Hematopoietic multipotent progenitor cell treated with erythropoietin and hydrocortisone succinate and interleukin-3 and kit ligand, for 8 days (in vitro differentiated cells): Measurements from ENCODE around the gene HDAC11.
"Not testable (repeated sequence)": the region's sequence is repeated elsewhere in the genome, so short reads cannot be mapped to it uniquely, and the experiment has no call there.

ENCODE experiments used
- DNase-seq: peaks from one replicate; pipeline ENCODE4 v3.0.0-alpha.2; 2015

Gene HDAC11

DNA sequence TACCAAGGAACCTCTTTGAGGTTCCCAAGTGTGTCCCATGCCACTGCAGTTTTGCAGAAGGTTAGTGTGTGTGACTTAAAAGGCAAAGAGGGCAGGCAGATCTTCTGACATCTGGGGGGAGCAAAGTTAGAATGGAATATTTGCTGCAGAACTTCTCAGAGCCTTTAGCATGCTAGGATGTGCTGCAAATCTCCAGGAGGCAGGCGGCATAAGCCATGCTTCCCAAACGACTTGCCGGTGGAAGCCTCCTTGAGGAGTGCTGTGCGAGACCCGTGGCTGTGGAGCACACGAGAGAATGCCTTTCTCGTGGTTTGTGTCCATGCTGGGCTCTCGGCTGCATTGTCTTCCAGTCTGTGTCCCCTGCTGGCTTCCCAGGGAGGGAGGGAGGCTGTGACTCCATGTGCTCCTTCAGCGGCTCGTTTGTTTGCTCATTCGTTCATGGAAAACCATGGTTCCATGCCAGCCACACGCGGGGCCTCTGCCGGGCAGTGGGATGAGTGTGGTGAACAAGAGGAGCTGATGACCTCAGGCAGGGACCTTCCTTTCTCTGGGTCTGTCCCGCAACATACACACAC, 13.8 kb downstream of the HDAC11 start:
- DNase-seq = no peak

DNA sequence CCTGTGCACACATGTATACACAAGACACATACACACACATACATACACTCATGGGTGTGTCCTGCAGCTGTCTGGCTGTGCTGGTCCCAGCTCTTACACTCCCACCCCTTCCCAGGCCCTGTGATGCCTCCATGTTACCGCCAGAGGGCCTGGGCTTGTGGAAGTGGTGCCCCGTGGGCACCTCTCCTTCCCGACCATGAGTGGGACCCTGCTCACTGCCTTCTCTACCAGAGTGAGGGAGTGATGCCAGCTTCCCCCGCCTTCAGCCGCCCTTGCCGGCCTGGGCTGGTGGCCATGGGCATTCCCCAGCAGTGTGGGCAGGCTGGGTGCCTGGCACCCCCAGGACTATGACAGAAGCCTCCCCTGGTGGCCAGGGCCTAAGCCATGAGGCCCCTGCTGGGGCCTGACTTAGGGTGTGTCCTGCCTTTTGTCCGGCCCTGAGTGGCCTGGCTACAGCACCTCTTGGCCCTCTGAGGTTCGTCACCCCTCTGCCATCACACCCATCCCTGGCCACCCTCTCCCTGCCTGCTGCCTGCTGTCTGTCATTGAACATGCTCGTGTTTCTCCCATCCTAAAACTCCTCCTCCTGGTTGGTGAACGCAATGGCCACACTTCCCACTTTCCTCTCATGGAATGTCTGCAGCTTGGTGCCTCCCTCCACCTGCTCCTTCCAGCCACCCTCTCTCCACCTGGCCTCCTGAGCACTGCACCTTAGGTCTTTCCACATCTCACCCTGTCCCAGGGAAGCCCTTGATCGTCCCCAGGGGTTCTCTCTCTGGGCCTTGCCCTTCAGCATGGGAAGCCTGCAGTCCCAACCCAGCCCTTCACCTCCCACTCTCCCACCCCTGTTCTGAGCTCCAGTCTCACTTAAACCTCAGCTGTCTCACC, 14.6 kb downstream of the HDAC11 start:
- DNase-seq = peak; percentile 62

DNA sequence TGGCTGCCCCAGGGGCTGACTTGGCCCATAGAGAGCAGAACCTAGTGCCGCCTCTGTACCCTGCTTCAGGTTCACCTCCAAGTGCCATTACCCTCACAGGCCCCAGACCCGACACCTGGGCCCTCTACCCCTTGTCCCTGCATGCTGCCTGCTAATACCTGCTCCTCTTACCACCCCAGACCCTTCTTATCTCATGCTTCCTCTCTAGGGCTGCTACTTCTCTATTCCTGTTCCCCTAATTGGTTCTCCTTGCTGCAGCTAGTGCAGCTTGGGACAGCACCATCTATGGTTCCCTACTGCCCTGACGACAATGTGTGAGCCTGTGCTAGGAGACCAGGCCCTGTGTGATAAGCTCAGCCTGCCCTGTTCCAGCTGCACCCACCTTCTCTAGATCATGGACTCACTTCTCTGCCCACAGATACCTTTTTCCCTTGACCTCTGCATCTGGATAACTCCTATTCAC, 15.3 kb downstream of the HDAC11 start:
- DNase-seq = peak; percentile 21

DNA sequence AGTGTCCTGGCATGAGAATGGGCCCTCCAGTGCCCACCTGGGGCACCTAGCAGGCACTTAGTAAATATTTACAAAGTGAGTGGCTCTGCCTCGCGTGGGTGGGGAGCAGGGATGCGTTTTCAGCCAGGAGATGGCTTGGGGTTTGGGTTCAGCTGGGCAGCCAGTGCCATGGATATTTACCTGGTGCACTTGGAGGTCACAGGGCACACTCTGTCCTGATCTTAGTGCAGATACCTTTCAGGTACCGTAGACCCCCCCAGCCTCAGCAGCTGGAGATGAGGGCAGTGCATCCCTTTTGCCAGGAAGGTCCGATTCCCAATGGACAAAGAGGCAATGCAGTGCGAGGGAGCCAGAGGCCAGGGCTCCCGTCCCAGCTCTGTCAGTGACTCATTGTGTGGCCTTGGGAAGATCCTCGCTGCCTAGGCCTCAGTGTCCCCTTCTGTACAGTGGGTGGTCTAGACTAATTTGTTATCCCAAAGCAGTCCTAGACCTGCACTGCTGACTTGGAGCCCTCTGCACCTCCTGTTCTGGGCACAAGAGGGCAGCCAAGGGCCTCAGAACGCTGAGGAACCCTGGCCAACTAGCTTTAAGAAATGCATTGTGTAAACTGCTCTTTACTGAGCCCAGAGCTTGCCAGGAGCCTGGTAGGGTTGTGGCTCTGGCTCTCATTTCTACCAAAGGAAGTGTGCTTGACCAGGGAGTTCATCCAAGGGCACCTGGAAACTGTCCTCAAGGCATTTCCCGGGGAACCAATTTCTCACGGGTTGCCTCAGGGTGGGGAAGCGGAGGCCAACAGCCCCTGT, 16.0 kb downstream of the HDAC11 start:
- peak; percentile 84 for DNase-seq

DNA sequence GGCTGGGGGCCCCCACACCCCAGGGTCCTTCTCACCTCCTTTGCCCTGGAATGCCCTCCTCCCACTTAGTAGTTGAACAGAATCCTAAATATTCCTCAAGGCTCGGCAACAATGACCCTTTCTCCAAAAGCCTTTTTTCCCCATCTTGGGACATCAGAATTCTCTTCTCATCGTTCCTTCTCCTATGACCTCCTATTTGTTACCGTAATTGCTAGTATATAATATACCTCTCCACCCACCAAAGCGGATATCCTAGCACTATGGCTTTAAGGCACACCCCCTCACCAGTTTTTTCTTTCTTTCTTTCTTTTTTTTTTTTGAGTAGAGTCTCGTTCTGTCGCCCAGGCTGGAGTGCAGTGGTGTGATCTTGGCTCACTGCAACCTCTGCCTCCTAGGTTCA, 16.8 kb downstream of the HDAC11 start:
- no peak for DNase-seq

DNA sequence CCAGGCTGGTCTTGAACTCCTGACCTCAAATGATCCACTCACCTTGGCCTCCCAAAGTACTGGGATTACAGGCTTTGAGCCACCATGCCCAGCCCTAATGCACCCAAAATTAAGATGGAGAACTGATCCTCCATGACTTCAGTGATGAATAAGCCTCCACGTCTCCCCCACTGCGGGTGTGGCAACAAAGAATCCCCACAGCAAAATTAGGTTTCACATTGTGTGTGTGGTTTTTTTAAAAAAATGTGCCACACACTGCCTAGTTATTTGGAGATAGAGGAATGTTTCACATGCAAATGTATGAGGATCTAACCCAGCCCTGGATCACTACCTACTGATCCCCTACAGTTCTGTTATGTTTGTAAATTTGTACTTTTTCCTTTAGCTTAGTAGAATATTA, 17.3 kb downstream of the HDAC11 start:
- no peak for DNase-seq

DNA sequence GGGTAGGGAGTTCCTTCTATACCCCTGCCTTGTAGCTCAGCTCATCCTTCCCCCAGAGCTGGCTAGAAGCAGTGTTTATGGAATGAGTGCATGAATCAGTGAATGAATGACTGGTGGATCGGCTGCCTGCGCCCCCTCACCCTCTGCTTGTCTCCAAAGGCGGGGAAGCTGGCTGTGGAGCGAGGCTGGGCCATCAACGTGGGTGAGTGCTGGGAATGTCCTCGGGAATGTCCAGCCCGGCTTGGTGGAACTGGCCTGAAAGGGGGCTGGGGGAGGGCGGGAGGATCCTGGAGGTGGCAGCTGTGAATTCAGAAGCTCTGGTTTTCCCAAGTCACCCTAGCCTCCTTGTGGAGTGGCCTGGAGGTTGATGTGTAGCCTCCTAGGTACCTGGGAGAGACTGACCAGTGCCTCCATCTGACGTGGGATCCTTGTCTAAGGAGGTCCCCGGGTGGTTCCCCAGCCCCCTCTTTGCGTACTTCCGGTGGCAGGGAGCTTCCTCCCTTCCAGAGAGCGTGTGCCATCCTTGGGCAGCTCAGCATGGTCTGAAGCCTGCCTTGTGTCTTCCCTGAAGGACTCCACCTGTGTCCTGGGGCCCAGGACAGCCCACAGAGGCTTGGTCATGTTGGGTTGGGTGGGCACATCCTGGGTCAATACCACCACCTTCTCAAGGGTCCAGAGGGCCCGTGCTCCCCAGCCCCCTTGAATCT, 18.4 kb downstream of the HDAC11 start:
- DNase-seq = no peak

DNA sequence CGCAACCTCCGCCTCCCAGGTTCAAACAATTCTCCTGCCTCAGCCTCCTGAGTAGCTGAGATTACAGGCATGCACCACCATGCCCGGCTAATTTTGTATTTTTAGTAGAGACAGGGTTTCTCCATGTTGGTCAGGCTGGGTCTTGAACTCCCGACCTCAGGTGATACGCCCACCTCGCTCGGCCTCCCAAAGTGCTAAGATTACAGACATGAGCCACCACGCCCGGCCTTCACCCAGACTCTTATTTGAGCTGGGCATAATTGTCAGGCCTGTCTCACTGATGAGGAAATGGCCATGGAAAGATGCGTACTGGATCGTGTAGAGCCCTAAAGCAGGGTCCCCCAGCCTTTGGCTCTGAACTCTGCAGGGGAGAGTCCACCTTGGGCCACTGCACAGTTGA, 19.1 kb downstream of the HDAC11 start:
- not testable (repeated sequence) for DNase-seq

DNA sequence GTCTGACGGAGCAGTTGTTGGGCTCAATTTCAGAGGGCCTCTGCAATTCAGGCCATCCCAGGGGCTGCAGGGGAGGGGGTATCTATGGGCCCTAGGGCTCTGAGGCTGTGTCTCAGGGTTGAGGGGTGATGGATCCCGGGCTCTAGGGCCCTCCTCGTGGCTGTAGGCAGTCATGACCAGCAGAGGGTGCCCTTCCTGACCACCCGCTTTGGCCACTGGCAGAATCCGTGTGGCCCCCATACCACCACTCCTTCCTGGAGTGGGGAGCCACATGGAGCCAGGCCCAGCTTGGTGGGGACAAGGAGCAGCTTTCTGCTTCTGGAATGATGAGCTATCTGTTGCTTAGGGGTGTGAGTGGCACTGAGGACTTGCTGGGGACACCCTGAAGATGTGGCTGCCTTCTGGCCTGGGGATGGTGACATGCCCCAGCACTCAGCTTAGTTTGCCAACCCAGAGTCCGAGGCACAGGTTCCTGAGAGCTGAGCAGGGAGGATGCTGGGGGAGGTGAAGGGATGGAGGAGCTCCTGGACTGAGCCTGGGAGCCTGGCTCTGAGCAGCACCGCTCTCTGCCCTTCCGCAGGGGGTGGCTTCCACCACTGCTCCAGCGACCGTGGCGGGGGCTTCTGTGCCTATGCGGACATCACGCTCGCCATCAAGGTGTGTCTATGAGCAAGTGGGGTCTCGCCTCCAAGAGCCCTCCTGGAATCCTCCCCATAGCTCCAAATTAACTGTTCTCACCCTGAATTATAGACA, 20.2 kb downstream of the HDAC11 start:
- no peak for DNase-seq

DNA sequence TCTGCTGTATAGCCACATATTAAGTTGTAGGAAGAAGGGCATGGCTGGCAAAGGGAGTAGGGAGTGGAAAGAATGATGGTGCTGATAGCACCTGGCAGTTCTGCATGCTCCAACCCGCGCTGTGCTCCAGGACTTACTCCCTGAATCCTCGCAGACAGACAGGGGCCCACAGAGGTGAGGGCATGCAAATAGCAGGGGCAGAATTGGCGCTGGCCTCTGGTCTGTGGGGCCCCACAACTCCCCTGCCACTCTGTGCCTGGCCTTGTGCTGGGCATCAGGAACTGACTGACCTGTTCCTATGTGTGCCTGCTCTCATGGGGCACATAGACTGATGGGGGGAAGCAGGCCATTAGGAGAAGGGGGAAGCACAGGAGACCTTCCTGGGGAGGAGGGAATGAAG, 20.9 kb downstream of the HDAC11 start:
- DNase-seq = no peak

DNA sequence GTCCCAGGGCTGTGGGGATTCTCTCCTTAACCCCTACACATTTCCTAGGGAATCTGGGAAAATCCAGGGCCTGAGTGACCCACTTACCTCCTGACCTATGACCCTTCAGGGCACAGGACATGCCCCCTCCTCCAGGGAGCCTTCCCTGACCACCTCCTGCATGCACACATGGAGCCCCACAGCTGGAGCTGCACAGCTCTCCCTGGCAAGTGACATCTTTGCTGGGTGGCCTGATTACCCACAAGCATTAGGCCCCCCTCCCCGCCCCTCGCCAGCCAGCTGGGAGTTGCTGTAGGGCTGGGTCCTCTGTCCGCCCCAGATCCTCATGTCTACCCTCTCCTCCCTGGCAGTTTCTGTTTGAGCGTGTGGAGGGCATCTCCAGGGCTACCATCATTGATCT, 21.4 kb downstream of the HDAC11 start:
- DNase-seq = no peak

DNA sequence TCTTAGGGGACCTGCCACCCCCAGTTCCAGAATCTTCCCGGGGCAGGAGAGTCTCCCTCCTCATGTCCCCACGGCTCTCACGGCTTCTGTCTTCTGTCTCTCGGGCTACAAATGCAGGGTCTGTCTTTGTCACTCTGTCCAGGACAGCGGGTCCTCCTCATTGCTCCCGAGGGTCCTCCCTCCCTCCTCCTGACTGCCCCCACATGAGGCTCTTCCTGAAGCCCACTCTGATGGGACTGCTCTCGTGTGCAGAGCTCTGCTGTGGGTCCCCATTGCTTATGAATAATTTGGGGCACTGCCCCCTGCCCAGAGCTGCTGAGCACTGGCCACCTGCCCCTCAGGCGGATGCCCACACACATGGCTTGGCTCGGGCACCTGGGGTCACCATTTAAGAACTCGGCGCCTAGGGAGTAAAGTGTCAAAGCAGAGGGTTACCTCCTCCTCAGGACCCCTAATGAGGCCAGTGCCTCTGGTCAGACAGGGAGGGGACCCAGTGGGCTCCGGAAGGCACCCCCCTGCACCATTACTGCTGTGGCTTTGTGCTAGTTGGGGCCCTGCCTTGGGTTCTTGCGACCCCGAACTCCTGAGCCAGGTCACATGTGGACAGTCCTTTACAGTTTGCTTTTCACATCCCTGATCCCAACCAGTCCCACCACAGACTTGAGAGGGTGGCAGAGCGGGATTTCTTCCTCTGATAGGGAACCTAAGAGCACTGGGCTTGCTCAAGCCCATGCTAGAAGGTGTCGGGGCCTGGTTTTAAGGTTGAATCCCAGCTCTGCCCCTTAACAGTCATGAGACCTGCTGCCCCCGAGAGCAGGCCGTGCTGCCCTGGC, 22.1 kb downstream of the HDAC11 start:
- DNase-seq = no peak

DNA sequence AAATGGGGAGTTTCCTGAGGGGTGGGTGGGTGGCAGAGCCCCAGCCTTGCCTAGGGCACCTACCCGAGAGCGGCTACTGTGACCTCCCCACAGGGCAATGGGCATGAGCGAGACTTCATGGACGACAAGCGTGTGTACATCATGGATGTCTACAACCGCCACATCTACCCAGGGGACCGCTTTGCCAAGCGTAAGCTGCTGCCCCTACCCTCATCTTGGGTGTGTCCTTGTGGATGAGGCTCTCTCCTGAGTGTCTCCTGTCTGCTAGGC, 22.6 kb downstream of the HDAC11 start:
- no peak for DNase-seq

DNA sequence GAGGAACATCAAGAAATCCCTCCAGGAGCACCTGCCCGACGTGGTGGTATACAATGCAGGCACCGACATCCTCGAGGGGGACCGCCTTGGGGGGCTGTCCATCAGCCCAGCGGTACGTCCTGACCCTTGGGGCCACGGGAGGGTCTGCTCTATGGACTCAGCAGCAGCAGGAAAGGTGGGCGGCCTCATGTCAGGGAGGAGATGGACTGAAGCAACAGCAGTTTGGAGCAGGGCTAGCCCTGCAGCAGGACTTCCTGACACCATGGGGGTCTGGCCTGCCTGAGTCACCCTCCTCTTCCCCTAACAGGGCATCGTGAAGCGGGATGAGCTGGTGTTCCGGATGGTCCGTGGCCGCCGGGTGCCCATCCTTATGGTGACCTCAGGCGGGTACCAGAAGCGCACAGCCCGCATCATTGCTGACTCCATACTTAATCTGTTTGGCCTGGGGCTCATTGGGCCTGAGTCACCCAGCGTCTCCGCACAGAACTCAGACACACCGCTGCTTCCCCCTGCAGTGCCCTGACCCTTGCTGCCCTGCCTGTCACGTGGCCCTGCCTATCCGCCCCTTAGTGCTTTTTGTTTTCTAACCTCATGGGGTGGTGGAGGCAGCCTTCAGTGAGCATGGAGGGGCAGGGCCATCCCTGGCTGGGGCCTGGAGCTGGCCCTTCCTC, 24.2 kb downstream of the HDAC11 start:
- no peak for DNase-seq

DNA sequence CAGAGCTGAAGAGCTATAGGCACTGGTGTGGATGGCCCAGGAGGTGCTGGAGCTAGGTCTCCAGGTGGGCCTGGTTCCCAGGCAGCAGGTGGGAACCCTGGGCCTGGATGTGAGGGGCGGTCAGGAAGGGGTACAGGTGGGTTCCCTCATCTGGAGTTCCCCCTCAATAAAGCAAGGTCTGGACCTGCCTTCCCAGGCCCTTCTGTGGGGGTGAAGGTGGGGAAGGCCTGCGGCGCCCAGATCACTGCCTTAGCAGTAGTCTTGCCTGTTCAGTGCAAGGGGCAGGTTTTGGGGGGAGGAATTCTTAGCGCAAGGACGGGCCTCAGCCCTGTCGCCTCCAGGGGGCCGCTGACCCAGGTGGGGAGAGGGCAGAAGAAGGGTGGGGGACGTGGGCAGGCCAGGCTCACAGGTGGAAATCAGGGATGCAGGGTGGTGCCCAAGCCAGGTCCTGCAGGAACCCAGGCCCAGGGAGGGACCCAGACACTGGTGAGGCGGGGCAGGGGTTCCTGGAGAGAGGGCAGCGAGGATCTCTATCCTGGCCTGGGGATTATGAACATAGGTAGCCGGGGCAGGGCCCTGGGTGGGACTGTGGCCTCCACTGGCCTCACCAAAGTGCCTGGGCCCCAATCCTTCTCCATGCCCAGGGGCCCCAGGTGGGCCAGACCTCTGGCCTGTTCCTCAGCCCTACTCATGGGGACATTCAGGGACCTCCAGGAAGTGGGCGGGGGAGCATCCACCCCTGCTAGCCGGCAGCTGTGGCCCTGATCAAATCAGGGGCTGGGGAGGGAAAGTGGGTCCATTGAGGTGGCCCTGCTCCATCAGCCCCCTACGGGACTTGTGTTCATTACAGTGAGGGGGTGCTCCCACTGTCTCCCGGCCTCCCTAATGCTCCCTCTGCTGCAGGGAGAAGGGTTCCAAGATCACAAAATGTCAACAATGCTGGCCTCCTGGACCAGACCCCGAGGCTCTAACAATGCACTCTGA, 25.3 kb downstream of the HDAC11 start:
- DNase-seq = no peak

DNA sequence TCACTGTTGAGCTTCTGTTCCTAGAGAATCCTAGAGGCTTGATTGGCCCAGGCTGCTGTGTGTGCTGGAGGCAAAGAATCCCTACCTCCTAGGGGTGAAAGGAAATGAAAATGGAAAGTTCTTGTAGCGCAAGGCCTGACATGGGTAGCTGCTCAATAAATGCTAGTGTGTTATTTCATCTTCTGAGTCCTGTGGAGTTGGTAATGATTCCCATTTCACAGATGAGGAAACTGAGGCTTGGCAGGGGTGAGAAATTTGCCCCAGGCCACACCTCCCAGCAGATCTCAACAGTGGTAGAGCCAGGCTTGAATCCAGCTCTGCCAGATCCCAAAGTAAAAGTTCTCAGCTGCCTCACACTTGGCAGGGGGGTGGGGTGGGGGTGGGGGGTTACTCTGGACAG, 26.1 kb downstream of the HDAC11 start:
- DNase-seq = no peak

DNA sequence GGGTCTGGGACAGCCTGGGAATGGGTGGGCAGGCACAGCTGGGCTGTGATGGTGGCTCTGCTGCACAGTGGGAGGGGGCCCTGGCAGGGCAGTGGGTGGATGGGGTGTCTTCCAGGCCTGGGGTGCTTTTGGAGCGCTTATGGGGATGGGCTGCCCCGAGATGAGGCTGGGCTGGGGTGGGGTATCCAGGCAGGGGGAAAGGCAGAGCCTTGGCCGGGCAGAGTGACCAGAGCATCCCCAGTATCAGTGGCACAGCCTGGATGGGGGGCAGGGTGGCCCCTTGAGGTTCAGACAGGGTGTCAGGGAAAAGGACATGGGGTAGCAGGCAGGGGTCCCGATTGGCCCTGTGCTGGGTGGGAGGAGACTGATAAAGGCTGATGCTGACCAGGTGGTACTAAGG, 26.6 kb downstream of the HDAC11 start:
- no peak for DNase-seq

DNA sequence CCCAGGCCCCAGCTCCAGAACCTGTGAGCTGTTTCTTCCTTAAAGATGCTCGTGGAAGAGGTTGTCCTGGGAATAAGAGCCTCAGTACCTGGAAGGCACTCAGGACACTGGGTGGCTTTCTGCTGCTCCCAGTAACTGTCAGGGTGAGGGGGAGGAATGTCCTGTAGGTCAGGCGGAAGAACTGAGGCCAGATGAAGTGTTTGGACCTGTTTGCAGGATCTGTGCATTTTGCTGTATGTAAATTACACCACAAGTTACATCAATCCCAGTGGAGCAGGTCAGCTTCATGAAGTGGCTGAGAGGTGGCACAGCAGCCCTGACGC, 27.1 kb downstream of the HDAC11 start:
- no peak for DNase-seq

DNA sequence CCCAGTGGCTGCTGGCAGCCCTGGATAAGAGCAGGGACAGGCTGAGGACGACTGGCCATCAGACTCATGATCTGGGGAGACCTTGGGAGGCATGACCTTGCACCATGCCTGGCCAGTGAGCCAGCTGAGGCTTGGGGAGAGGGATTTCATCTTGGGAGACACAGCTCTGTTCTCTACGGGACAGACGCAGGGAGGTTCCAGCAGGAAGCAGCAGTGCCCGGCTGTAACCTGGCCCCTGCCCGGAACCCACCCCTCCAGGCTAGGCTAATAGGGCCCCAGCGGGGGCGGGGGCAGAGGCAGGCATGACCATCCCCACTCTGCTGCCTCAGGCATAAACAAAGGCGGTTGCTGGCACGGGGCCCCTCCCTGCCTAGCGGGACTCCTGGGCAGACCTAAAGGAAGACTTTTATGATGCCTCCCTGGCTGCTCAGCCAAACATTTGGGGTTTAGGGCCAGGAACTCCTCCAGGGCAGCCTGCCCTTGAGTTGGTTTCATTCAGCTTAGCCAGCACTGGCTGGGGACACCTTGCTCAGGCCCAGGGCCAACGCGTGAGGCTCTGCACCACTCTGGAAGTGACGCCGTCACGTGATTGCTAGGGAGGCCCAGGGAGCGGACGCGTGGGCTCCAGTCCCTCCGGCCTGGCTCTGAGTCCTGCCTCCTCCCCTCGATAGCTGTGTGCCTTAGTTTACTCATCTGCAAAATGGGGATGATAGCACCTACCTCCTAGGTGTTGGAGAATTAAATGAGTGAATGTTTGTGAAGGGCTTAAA, 27.6 kb downstream of the HDAC11 start:
- no peak for DNase-seq
